DMS153 (cell line): ENCODE results near the gene NFYA.

Experiments
- DNase-seq: peaks from one replicate; lab custom pipeline; 2025; lab: John Stamatoyannopoulos, UW

NFYA gene

GRCh38 chr6:41046084-41046483, 26.7 kb upstream of the NFYA start:
- no peak for DNase-seq

- DNase-seq: no peak
These were observed 25.5 kb upstream of the NFYA start for GRCh38 chr6:41047306-41047705.

- DNase-seq: no peak
These were observed 24.7 kb upstream of the NFYA start for GRCh38 chr6:41047745-41048732.

- DNase-seq: no peak
These were observed 23.3 kb upstream of the NFYA start for GRCh38 chr6:41049521-41049920.

- no peak for DNase-seq
These were observed 22.8 kb upstream of the NFYA start for GRCh38 chr6:41049955-41050354.

GRCh38 chr6:41050536-41050935, 22.2 kb upstream of the NFYA start:
- no peak for DNase-seq

- peak; percentile 39 for DNase-seq
These were observed 20.9 kb upstream of the NFYA start for GRCh38 chr6:41051873-41052272.

GRCh38 chr6:41053041-41053440, 19.7 kb upstream of the NFYA start, which contains the start of gene APOBEC2:
APOBEC2 (plus strand) TSS chr6:41053202; CDS start chr6:41053348, 146 bp downstream.
- DNase-seq: no peak

GRCh38 chr6:41054511-41054910, 18.3 kb upstream of the NFYA start:
- no peak for DNase-seq

GRCh38 chr6:41055149-41055548, 17.6 kb upstream of the NFYA start:
- no peak for DNase-seq

- no peak for DNase-seq
These were observed 15.8 kb upstream of the NFYA start for GRCh38 chr6:41056768-41057490.

- DNase-seq: no peak
These were observed 14.0 kb upstream of the NFYA start for GRCh38 chr6:41058783-41059181.

- DNase-seq: no peak
These were observed 13.2 kb upstream of the NFYA start for GRCh38 chr6:41059556-41059955.

- no peak for DNase-seq
These were observed 11.5 kb upstream of the NFYA start for GRCh38 chr6:41061196-41061726.

GRCh38 chr6:41062056-41062455, 10.7 kb upstream of the NFYA start:
- DNase-seq: no peak

GRCh38 chr6:41063884-41064285, 8.9 kb upstream of the NFYA start:
- no peak for DNase-seq

- DNase-seq: no peak
These were observed 7.9 kb upstream of the NFYA start for GRCh38 chr6:41064841-41065240.

- DNase-seq: no peak
These were observed 7.2 kb upstream of the NFYA start for GRCh38 chr6:41065550-41066026.

- peak; percentile 53 for DNase-seq
These were observed 5.9 kb upstream of the NFYA start for GRCh38 chr6:41066867-41067304.

GRCh38 chr6:41071501-41071922, 1.3 kb upstream of the NFYA start:
- peak; percentile 69 for DNase-seq

GRCh38 chr6:41071923-41072835, 595 bp upstream of the NFYA start, which contains the start of gene OARD1:
OARD1 (minus strand) TSS chr6:41072356; CDS start chr6:41071634, 722 bp downstream.
- DNase-seq: peak; percentile 100
